Measurements from ENCODE around the gene CALN1. TPM values are rescaled to one million over a fixed set of nuclear protein-coding genes. Genes with fewer than 3 reads are reported as not detected.

Gene CALN1
- total and polyA plus RNA-seq, 4 donors = 0.14 to 0.84 (median 0.24) TPM

- Histone ChIP-seq H3K9ac (ENCODE audit: low read depth in 1 of 2, low read length in 2 of 2) (no peak overlapping the region), H3K4me1 (ENCODE audit: control insufficient read depth in 4 of 4, insufficient read depth in 4 of 4, low read length in 3 of 4) (no peaks in the 10 kb centered on the region), H3K36me3 (ENCODE audit: control insufficient read depth in 4 of 4, insufficient read depth in 3 of 4, low read depth in 1 of 4, low read length in 3 of 4) (no peaks in the 10 kb centered on the region), H3K27me3 (ENCODE audit: control insufficient read depth in 4 of 4, insufficient read depth in 4 of 4, low read length in 3 of 4) (no peaks in the 10 kb centered on the region), H3K9me3 (ENCODE audit: control insufficient read depth in 4 of 4, low read length in 3 of 4) (peaks cover 2 to 9% (median 3%) of the 10 kb centered on the region in 4 donors), H3K27ac (ENCODE audit: low read depth in 1 of 2, low read length in 2 of 2) (no peak overlapping the region), H3K4me3 (ENCODE audit: low read depth in 1 of 3, low read length in 3 of 3) (no peak overlapping the region)
- no peak for TF ChIP-seq SP1 (IDR thresholded peaks at IDR 0.05)
- no peak for TF ChIP-seq ZBTB33 (IDR thresholded peaks at IDR 0.05)
- TF ChIP-seq FOXA2 (IDR thresholded peaks at IDR 0.05) = no peak
- TF ChIP-seq CTCF (IDR thresholded peaks at IDR 0.05; ENCODE audit: low read depth, low read length, missing input control) = no peak
- TF ChIP-seq FOXA1 (IDR thresholded peaks at IDR 0.05) = no peak
- no peak for TF ChIP-seq TAF1 (conservative IDR thresholded peaks at IDR 0.05)
- TF ChIP-seq GABPA (IDR thresholded peaks at IDR 0.05 in 1 of 2, conservative IDR thresholded peaks at IDR 0.05 in 1 of 2) = no peak
- TF ChIP-seq RAD21 (IDR thresholded peaks at IDR 0.05) = no peak
- TF ChIP-seq NR2F2 (IDR thresholded peaks at IDR 0.05) = no peak
- TF ChIP-seq ATF3 (IDR thresholded peaks at IDR 0.05) = no peak
- no peak for TF ChIP-seq JUND (IDR thresholded peaks at IDR 0.05)
- no peak for TF ChIP-seq EGR1 (IDR thresholded peaks at IDR 0.05; ENCODE audit: low read depth in 2 of 2)
- no peak for TF ChIP-seq HNF4G (IDR thresholded peaks at IDR 0.05)
- no peak for TF ChIP-seq REST (IDR thresholded peaks at IDR 0.05)
- no peak for DNase-seq (ENCODE audit: low spot score)
Measured at GRCh38 chr7:72072901-72073300, 339.2 kb downstream of the CALN1 start.

- no peaks in the 10 kb centered on the region for H3K36me3 ChIP-seq (ENCODE audit: control insufficient read depth in 4 of 4, insufficient read depth in 3 of 4, low read depth in 1 of 4, low read length in 3 of 4)
- H3K27ac ChIP-seq (ENCODE audit: low read depth in 1 of 2, low read length in 2 of 2) = no peak overlapping the region
- H3K27me3 ChIP-seq (ENCODE audit: control insufficient read depth in 4 of 4, insufficient read depth in 4 of 4, low read length in 3 of 4) = no peaks in the 10 kb centered on the region
- no peak overlapping the region for H3K4me3 ChIP-seq (ENCODE audit: low read depth in 1 of 3, low read length in 3 of 3)
- DNase-seq (ENCODE audit: low spot score) = no peak
- H3K9ac ChIP-seq (ENCODE audit: low read depth in 1 of 2, low read length in 2 of 2) = no peak overlapping the region
- peaks cover 2 to 9% (median 3%) of the 10 kb centered on the region in 4 donors for H3K9me3 ChIP-seq (ENCODE audit: control insufficient read depth in 4 of 4, low read length in 3 of 4)
- no peaks in the 10 kb centered on the region for H3K4me1 ChIP-seq (ENCODE audit: control insufficient read depth in 4 of 4, insufficient read depth in 4 of 4, low read length in 3 of 4)
- no peak for TF ChIP-seq TAF1 (conservative IDR thresholded peaks at IDR 0.05)
- TF ChIP-seq ATF3 (IDR thresholded peaks at IDR 0.05) = no peak
- no peak for TF ChIP-seq NR2F2 (IDR thresholded peaks at IDR 0.05)
- no peak for TF ChIP-seq CTCF (IDR thresholded peaks at IDR 0.05; ENCODE audit: low read depth, low read length, missing input control)
- TF ChIP-seq ZBTB33 (IDR thresholded peaks at IDR 0.05) = no peak
- TF ChIP-seq HNF4A (conservative IDR thresholded peaks at IDR 0.05) = no peak
- TF ChIP-seq JUND (IDR thresholded peaks at IDR 0.05) = no peak
- TF ChIP-seq MAX (IDR thresholded peaks at IDR 0.05) = no peak
- no peak for TF ChIP-seq EGR1 (IDR thresholded peaks at IDR 0.05; ENCODE audit: low read depth in 2 of 2)
- TF ChIP-seq HNF4G (IDR thresholded peaks at IDR 0.05) = no peak
Measured at GRCh38 chr7:72069263-72069662, 342.9 kb downstream of the CALN1 start.

Data from liver (tissue), 9 donors.